ENCODE measurements around the gene BZW2. TPM values are rescaled to one million over a fixed set of nuclear protein-coding genes. Genes with fewer than 3 reads are reported as not detected.

Gene BZW2
- polyA plus RNA-seq, 1 donor (not counting 4 experiments of a cell fraction or from before 2014, with no cell fraction given) = 65.7 TPM

DNA sequence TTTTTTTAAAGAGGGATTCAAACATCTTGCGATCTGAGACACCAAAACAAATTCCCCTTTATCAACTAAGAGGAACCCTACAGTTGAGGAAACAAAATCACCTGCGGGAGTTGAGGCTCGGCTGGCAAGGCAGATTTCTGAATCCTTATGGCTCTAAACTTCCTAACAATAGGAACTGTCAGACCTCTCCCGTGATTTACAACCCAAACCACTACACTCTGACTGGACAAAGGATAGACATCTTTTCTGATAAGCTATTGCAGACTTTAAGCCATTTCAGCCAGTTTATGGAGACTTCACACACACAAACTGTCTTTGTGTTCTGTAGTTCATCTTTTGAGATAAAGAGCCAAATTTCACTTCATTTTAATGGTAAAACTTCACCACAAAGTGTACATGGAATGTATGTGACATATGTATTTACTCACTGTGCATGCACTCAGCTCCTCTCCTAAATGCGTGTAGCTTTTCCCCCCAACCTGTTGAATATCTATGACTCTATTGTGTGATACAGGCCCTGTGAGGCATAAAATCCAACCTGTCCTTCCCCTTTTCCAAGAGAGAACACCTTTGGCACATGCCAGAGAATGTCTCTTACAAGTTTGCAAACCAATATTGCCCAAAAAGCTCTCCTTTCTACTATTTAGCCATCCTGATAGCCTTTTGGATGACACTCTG is 92.2 kb downstream of the BZW2 start:
- dilution Hi-C loops (cut with MboI; ENCODE audit: extremely low pct_ligation_motif_present, low sequenced_read_pairs) = no loop called here

GRCh38 chr7:16739863-16740622 is 94.1 kb downstream of the BZW2 start:
- no peak overlapping the region for H3K4me2 ChIP-seq (ENCODE audit: control insufficient read depth, extremely low read depth, insufficient read depth, low read depth, low read length)
- H3K36me3 ChIP-seq (ENCODE audit: control insufficient read depth in 2 of 2, extremely low read depth in 1 of 2, insufficient read depth in 2 of 2, low read length in 2 of 2) = no peaks in the 10 kb centered on the region
- H3K79me2 ChIP-seq (ENCODE audit: control insufficient read depth, insufficient read depth, low read length) = no peaks in the 10 kb centered on the region
- dilution Hi-C loops (cut with MboI; ENCODE audit: extremely low pct_ligation_motif_present, low sequenced_read_pairs) = no loop called here
- no peak overlapping the region for H3K27ac ChIP-seq (ENCODE audit: control insufficient read depth, insufficient read depth, low read length)
- no peaks in the 10 kb centered on the region for H3K9me3 ChIP-seq (ENCODE audit: control insufficient read depth, low read depth, low read length)
- TF ChIP-seq EZH2 (IDR thresholded peaks at IDR 0.05; ENCODE audit: low read length) (no peak), CTCF (optimal IDR thresholded peaks at IDR 0.05 in 1 of 3, IDR thresholded peaks at IDR 0.05 in 1 of 3, conservative IDR thresholded peaks at IDR 0.05 in 1 of 3; ENCODE audit: extremely low read depth in 1 of 3, insufficient read depth in 2 of 3, low read length in 3 of 3) (no peak)
- no peak overlapping the region for H2AFZ ChIP-seq (ENCODE audit: control insufficient read depth, low read length)
- H3K9me1 ChIP-seq (ENCODE audit: control insufficient read depth, extremely low read depth, insufficient read depth, low read length) = no peaks in the 10 kb centered on the region
- peak; percentile 63 for FAIRE-seq
- H3K27me3 ChIP-seq (ENCODE audit: control insufficient read depth, extremely low read depth, insufficient read depth, low read length) = no peaks in the 10 kb centered on the region
- H3K9ac ChIP-seq (ENCODE audit: control insufficient read depth, extremely low read depth, insufficient read depth, low read length) = no peak overlapping the region
- H4K20me1 ChIP-seq (ENCODE audit: control insufficient read depth, extremely low read depth, insufficient read depth, low read length) = no peaks in the 10 kb centered on the region
- peaks cover 16% of the 10 kb centered on the region for H3K4me1 ChIP-seq (ENCODE audit: control insufficient read depth, extremely low read depth, insufficient read depth, low read length)
- no peak overlapping the region for H3K4me3 ChIP-seq (ENCODE audit: control insufficient read depth in 2 of 3, extremely low read depth in 1 of 3, insufficient read depth in 2 of 3, low read depth in 1 of 3, low read length in 3 of 3)
- peak; percentile 53 for DNase-seq (ENCODE audit: low read depth, low spot score)

More for the DNA sequence above, 92.2 kb downstream of the BZW2 start:
- DNase-seq (ENCODE audit: low read depth, low spot score) = no peak
- H3K36me3 ChIP-seq (ENCODE audit: control insufficient read depth in 2 of 2, extremely low read depth in 1 of 2, insufficient read depth in 2 of 2, low read length in 2 of 2) = no peaks in the 10 kb centered on the region
- no peak overlapping the region for H3K4me2 ChIP-seq (ENCODE audit: control insufficient read depth, extremely low read depth, insufficient read depth, low read depth, low read length)
- H2AFZ ChIP-seq (ENCODE audit: control insufficient read depth, low read length) = no peak overlapping the region
- H3K9me3 ChIP-seq (ENCODE audit: control insufficient read depth, low read depth, low read length) = no peaks in the 10 kb centered on the region
- peaks cover 10% of the 10 kb centered on the region for H3K4me1 ChIP-seq (ENCODE audit: control insufficient read depth, extremely low read depth, insufficient read depth, low read length)
- H3K27me3 ChIP-seq (ENCODE audit: control insufficient read depth, extremely low read depth, insufficient read depth, low read length) = no peaks in the 10 kb centered on the region
- TF ChIP-seq EZH2 (IDR thresholded peaks at IDR 0.05; ENCODE audit: low read length) (no peak), CTCF (optimal IDR thresholded peaks at IDR 0.05 in 1 of 3, IDR thresholded peaks at IDR 0.05 in 1 of 3, conservative IDR thresholded peaks at IDR 0.05 in 1 of 3; ENCODE audit: extremely low read depth in 1 of 3, insufficient read depth in 2 of 3, low read length in 3 of 3) (no peak)
- FAIRE-seq = no peak
- no peak overlapping the region for H3K9ac ChIP-seq (ENCODE audit: control insufficient read depth, extremely low read depth, insufficient read depth, low read length)
- no peaks in the 10 kb centered on the region for H3K9me1 ChIP-seq (ENCODE audit: control insufficient read depth, extremely low read depth, insufficient read depth, low read length)
- no peak overlapping the region for H3K27ac ChIP-seq (ENCODE audit: control insufficient read depth, insufficient read depth, low read length)
- no peak overlapping the region for H3K4me3 ChIP-seq (ENCODE audit: control insufficient read depth in 2 of 3, extremely low read depth in 1 of 3, insufficient read depth in 2 of 3, low read depth in 1 of 3, low read length in 3 of 3)
- H4K20me1 ChIP-seq (ENCODE audit: control insufficient read depth, extremely low read depth, insufficient read depth, low read length) = no peaks in the 10 kb centered on the region
- no peaks in the 10 kb centered on the region for H3K79me2 ChIP-seq (ENCODE audit: control insufficient read depth, insufficient read depth, low read length)
